ENCODE results near the gene CHRND.

- TF ChIP-seq CTCF (IDR thresholded peaks at IDR 0.05; ENCODE audit: insufficient read depth, low read depth, low read length) (no peak), EZH2 (IDR thresholded peaks at IDR 0.05; ENCODE audit: insufficient read depth, low read length) (no peak)
These were observed 2.6 kb upstream of the CHRND start for GRCh38 chr2:232523402-232523681.
